Effector CD4-positive, alpha-beta T cell (primary cell): ENCODE measurements around the gene GALNT16.
"Not testable (repeated sequence)": the region's sequence is repeated elsewhere in the genome, so short reads cannot be mapped to it uniquely, and the experiment has no call there.

Experiments
- DNase-seq: peaks from one replicate; pipeline ENCODE4 v3.0.0-alpha.2; 2020

The GALNT16 gene

GRCh38 chr14:69287098-69288010, 27.4 kb downstream of the GALNT16 start:
- DNase-seq = no peak

GRCh38 chr14:69288011-69288771, 28.2 kb downstream of the GALNT16 start:
- no peak for DNase-seq

DNA sequence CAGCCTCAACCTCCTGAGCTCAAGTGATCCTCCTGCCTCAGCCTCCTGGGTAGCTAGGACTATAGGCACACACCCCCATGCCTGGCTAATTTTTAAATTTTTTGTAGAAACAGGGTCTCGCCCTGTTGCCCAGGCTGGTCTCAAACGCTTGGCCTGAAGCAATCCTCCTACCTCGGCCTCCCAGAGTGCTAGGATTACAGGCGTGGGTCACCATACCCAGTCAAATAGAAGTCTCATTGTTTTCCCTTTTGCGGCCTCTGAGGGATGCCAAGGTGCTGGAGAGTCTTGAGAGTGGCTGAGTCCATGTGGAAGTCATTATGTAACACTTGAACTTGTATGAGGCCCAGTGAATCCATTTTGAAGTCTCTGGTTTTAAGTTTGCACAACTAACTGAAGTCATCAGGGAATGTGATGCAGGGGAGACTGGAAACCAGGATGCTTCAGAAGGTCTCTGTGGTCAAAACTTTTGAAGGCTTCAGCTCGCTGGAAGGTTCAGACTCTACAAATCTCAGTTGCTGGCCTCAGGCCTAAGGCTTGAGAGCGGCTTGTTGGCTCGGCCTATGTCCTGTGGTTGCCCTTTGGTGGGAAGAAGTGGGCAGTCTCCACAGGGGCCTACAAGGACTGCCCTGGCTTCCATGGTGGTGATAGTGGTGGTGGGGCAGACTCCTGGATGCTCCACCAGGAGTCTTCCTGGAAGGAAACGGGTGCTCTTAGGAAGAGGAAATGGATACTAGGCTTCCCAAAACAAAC, 29.2 kb downstream of the GALNT16 start:
- no peak for DNase-seq

- DNase-seq = no peak
Observed at GRCh38 chr14:69289811-69290520, 30.0 kb downstream of the GALNT16 start.

DNA sequence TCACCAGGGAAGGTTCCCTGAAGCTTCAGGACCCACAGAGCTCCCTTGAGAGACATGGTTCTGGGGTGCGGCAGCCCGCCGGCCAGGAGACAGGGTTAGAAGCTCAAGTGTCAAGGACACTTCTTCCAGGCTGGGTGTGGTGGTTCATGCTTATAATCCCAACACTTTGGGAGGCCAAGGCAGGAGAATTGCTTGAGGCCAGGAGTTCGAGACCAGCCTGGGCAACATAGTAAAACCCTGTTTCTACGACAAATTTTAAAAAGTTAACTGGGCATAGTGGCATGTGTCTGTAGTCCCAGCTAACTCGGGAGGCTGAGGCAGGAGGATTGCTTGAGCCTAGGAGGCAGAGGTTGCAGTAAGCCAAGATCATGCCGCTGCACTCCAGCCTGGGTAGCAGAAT, 30.9 kb downstream of the GALNT16 start:
- DNase-seq = not testable (repeated sequence)

GRCh38 chr14:69291396-69291795, 31.4 kb downstream of the GALNT16 start:
- no peak for DNase-seq

DNA sequence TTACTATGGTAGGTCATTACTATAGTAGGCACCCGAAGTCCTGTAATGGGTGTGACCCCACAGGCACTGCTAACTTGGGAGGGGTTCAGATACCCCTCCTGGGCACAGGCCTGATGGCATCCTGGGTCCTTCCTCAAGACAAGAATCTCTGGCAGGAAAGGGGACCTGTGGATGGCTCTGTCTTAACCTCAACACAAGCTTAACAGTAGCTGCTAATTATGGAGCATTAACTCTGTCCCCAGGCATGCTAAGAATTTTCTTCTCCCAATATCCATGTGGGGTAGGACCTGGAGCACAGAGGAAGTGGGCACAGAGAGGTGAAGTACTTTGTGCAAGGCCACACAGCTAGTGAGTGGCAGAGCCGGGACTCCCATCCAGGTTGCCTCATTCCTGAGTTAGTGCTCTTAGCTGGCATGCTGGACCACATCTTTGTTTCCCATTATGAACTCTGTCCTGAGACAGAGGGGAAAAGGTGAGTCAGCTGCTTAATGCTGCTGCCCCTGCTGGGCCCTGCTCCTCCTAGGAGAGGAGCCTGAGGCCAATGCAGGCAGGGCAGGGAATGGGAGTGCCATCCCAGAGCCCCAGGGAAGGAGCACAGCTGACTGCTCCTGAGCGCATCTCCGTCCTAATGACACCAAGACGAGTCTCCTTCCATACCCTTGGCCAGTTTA, 32.1 kb downstream of the GALNT16 start:
- DNase-seq = no peak

DNA sequence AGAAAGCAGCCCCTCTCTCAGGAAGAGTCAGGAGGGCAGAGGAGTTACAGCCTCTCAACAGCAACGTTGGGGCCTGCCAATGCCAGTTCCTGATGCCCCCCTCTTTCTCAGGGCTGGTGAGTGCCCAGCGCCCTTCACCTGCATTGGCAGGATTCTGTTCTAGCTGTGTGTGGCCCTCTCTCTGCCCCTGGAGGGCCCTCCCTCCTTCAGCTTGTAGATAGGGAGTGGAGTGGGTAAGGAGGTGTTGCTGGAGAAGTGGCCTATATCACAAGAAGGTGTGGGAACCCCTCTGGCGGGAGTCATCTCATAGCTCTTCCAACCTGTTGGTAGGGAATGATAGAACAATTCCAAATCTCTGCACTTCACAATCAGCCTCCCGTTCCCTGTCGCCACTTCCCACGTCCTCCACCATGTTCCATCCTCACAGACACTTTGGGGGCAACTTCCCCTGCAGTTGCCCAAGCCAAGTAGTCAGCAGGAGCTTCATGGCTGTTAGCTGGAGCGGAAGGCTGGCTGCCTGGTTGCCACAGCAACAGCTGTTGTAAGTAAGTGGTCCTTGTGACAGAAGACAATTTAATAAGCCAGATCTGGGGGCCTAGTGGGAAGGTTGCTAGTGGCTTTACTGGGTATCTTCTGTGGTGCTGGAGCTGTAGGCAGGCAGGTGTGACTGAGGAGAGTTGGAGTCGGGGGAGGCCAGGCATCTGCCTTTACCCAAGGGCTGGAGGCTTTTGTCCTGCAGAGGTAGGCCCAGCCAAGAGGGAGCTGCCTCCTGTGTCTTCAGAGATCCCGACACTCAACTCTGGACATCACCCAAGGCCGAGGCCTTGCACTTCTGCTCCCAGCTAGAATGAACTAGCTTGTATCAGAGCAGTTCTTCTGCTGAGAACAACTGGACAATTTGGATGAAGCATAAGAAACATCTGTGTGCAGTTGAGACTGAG, 38.4 kb downstream of the GALNT16 start:
- DNase-seq = no peak

DNA sequence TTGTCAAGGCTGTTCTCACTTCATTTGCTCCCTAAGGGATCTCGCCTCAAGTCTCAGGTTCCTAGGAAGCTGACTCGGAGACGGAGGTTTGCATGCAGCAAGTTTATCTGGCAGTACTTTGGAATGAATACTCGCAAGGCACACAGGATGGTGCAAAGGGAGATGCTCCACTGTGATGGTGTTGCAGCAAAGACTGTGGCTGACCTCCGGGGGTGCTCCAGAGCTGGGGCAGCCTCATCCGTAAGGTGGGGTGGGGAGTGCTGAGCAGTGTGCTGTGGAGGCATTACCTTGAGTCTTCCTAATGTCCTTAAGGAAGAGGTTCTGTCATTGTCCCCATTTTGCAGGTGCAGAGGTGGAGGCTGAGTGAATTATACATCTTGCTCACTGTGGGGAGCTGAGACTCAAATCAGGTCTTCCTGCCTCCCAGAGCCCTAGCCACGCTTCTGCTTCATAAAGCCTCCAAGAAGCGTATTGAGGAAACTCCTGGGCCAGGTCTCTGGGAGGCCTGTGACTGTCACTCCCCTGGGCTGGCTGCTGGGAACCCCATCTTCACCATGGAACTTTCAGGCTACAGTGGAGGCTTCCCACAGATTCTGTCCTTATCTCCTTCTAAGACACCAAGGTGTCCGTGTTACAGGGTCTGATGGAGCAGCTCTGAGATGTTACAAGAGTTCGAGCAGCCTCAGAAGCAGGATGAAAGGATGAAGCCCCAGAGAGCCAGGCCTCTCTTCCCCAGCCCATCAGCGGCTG, 39.5 kb downstream of the GALNT16 start:
- no peak for DNase-seq

DNA sequence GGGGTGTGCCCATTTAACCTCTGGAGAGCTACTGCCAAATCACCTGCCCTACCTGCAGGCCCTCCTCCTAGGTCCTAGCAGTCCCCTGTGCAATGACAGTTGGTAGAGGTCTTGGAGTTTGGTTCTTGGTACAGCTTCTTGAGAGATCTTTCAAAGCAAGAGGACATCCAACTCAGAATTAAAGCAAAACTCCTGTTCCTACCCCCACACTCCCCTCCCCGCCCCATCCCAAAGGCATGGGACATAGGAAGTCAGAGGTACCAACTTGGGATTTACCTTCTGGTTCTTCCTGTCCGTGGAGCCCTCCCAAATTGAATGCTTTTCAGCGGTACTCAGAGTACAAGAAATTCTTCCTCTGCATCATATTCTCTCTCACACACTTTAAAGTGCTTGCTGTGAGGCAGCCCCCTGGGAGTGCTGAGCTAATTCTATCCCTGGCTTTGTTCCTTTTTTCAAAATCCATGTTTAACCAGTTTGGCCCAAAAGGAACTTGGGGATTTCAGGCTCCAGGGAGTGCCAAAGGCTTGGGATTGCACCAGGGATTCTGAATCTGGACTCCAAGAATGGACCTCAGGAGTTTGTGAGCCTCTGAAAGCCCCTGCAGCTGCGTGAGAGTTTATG, 40.8 kb downstream of the GALNT16 start:
- no peak for DNase-seq

- DNase-seq = no peak
Observed at GRCh38 chr14:69303086-69303485, 43.1 kb downstream of the GALNT16 start.

DNA sequence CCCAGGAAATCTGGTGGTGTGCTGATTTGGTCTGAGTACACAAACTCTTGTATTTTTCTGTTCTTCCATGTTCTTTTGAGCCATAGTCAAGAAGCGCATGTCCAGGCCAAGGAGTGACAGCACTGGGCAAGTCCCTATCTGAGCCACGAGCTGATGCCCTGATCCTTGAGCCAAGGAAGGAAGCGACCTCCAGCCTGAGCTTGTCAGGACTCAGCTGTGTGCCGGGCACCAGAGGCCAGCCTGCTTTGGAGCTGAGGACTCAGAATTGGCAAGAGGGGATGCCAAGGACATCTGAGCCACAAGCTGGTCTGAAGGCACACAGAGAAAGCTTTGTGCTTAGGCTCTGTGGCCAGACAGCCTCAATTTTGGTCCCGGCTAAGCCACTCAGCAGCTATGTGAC, 52.6 kb downstream of the GALNT16 start:
- DNase-seq = no peak

GRCh38 chr14:69313176-69313575, 53.2 kb downstream of the GALNT16 start:
- DNase-seq = no peak

DNA sequence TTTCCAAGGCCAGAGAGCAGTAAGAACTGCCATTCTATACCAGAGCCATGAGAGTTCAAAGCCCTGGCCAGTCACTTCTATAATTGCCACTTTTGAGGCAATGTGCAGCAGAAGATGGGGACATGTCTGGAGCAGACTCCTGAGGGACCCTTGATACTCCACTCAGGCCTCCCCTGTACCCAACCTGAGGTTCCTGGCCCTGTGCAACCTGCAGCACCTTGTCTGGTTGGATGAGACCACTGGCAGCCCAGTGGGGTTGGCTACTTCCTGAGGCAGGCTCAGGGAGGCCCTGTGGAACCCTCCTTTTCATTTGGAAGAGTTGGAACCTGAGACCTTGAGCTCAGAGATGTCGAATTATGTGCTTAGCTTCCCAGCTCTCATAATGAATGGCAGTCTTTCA, 54.4 kb downstream of the GALNT16 start:
- DNase-seq = no peak

DNA sequence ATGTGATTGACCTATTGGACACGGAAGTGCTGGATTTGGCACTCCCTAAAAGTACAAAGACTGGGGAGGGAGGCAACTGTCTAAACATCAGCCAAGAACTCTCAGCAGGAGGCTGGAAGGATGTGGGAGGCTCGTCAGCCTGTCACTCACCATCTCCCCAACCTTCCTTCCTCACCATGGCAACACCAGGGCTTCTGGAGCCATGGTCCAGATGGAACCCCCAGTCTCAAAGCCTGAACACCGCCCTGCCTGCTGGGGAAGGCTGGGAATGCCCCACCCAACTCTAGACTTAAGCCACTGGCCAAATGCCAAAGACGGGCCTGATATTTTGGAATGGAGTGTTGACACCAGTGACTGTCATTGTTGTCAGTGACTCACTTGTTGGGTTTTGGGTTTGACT, 55.3 kb downstream of the GALNT16 start:
- DNase-seq = no peak

DNA sequence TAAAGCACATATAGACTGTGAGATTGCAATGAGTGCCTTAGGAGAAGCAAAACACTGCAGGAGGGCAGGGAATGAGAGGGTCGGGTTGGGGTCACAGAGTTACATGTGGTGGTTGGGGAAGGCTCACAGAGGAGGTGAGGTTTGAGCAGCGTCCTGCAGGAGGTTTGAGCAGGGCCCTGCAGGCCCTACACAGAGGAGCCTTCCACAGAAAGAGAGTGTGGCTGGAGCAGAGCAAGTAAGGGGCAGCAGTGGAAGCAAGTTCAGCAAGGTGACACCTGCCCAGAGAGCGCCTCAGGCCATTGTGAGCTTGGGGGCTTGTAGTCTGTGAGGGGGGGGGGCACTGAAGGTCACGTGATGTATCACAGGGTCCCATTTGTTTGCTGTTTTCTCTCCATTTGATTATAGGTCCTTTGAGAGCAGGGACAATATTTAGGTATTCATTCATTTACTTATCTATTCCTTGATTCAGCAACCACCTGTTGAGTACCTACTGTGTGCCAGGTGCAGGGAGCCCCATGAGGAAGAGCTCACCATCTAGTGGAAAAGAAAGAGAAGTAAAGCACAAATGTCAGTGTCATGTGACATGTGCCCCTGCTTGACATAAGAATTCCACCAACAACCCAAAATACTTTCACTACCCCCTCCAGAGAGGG, 56.6 kb downstream of the GALNT16 start:
- DNase-seq = no peak

DNA sequence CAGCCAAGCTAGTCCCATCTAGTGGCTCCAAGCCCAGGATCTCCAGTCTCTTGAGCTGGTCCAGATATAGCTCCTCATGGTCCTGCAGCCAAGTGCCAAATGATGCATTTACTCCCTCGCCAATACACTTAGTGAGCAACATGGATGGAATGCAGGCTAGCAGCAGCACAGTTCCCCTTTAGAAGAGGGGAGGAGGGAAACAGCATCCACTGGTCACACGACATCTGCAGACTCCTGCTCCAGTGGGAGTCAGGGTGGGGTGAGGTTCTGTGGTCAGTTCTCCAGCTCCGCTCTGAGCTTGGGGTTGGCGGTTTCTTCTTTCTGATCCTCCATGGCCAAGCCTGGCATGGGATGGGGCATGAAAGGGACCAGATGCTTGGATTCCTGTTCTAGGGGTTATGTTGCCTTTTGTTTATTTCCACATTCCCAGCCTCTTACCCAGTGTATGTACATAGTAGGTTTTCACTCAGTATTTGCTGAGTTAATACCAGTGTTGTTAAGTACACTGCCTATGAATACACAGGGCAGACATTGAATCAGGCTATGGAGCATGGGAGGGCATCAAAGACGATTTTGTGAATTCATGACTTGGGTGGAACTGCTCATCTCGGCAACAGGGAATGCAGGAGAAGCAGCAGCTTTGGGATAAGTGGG, 57.3 kb downstream of the GALNT16 start:
- DNase-seq = no peak

DNA sequence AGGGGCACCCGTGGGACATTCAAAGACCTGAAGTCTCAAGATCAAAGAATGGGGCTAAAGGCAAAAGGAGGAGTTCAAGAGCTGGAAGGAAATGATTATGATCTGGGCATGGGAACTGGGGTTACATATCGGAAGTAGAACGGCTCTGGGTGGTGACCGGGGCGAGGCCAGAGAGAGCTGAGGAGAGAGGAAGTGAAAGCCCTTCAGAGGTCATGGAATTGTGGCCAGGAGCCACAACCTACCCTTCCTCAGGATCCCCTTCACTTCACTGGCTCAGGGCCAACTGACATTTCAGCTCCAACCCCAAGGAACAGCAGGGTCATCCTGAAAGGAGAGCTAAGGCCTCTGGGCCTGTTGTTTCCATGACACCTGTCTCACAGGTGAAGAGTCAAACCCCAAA, 57.8 kb downstream of the GALNT16 start:
- DNase-seq = no peak

GRCh38 chr14:69318241-69318640, 58.3 kb downstream of the GALNT16 start:
- no peak for DNase-seq
